IMR-90 (cell line): ENCODE measurements around the gene ACTA1.
A peak's percentile ranks its signal among the peaks of the same experiment; 100 is the strongest.

ENCODE experiments used
- BHLHE40 ChIP-seq: fragments of 150-350 bp; IDR thresholded peaks from 2 replicates; pipeline ENCODE4 v1.6.1; 2016; ENCODE audit warnings: mild to moderate bottlenecking, low read depth, low read length
- CHD1 ChIP-seq: IDR thresholded peaks from 2 replicates; pipeline ENCODE4 v1.6.1; 2012; ENCODE audit warnings: low read depth, low read length, improper control_type of control experiment
- CTCF ChIP-seq: conservative IDR thresholded peaks from 2 replicates; pipeline ENCODE4 v1.5.1; 2012; ENCODE audit warnings: mild to moderate bottlenecking, low read depth, low read length, improper control_type of control experiment
- POLR2A ChIP-seq: IDR thresholded peaks from 2 replicates; pipeline ENCODE4 v1.6.1; 2012; ENCODE audit warnings: mild to moderate bottlenecking, low read depth, low read length
- RAD21 ChIP-seq: IDR thresholded peaks from 2 replicates; pipeline ENCODE4 v1.6.1; 2012; ENCODE audit warnings: low read length, improper control_type of control experiment
- RCOR1 ChIP-seq: IDR thresholded peaks from 2 replicates; pipeline ENCODE4 v1.6.1; 2012; ENCODE audit warnings: mild to moderate bottlenecking, low read length, improper control_type of control experiment; ENCODE audit not compliant: insufficient replicate concordance
- RFX5 ChIP-seq: IDR thresholded peaks from 2 replicates; pipeline ENCODE4 v1.8.0; 2012; ENCODE audit warnings: low read depth, mild to moderate bottlenecking, low read length, moderate library complexity

GRCh38 chr1:229440851-229441537, 7.1 kb upstream of the ACTA1 start:
- TF ChIP-seq CTCF (0 out of 2 replicates have a peak, but pooled peaks have one; percentile 1), POLR2A (no peak), RFX5 (no peak), RCOR1 (peak; percentile 44), RAD21 (no peak), CHD1 (no peak), BHLHE40 (peak; percentile 82)
